MG63 (cell line): ENCODE data around the gene SKI. TPM values are rescaled to one million over a fixed set of nuclear protein-coding genes. Genes with fewer than 3 reads are reported as not detected.
"Not testable (repeated sequence)": the region's sequence is repeated elsewhere in the genome, so short reads cannot be mapped to it uniquely, and the experiment has no call there.

Source experiments
- DNase-seq: peaks from one replicate; pipeline ENCODE4 v3.0.0-alpha.2; 2020
- H3K27me3 ChIP-seq: fragments of 250-450 bp; sonication (Bioruptor Pico); 2 replicates; pipeline ENCODE4 v1.5.1; 2020; ENCODE audit warnings: mild to moderate bottlenecking, moderate library complexity
- H3K36me3 ChIP-seq: fragments of 250-450 bp; sonication (Bioruptor Pico); 2 replicates; pipeline ENCODE4 v1.5.1; 2020; ENCODE audit warnings: mild to moderate bottlenecking, moderate library complexity
- H3K4me3 ChIP-seq: fragments of 250-450 bp; sonication (Bioruptor Pico); 2 replicates; pipeline ENCODE4 v1.5.1; 2020; ENCODE audit warnings: mild to moderate bottlenecking, moderate library complexity
- H3K9me3 ChIP-seq: fragments of 250-450 bp; sonication (Bioruptor Pico); 2 replicates; pipeline ENCODE4 v1.5.1; 2020; ENCODE audit warnings: mild to moderate bottlenecking, moderate library complexity
- total RNA-seq: library from RNA; depleted of rRNA; stranded (reverse); fragments of >200 nt; shearing (Covaris generic); gene quantifications from 2 replicates; pipeline ENCODE4 v1.2.3, GENCODE V29; 2014; ENCODE audit warnings: low replicate concordance

The SKI gene
- total RNA-seq, 1 experiment from 2014 or later = 9.2 TPM

GRCh38 chr1:2295526-2295925 is 67.4 kb downstream of the SKI start:
- Histone ChIP-seq H3K36me3 (peaks cover 19% of the 10 kb centered on the region), H3K4me3 (no peak overlapping the region), H3K9me3 (no peaks in the 10 kb centered on the region), H3K27me3 (no peaks in the 10 kb centered on the region)
- DNase-seq = no peak

GRCh38 chr1:2296211-2296610 is 68.1 kb downstream of the SKI start:
- H3K36me3 ChIP-seq = peaks cover 19% of the 10 kb centered on the region
- H3K4me3 ChIP-seq, H3K9me3 ChIP-seq, DNase-seq, H3K27me3 ChIP-seq: not testable (repeated sequence)

GRCh38 chr1:2296614-2297013 is 68.5 kb downstream of the SKI start:
- Histone ChIP-seq H3K4me3 (no peak overlapping the region), H3K36me3 (peaks cover 18% of the 10 kb centered on the region), H3K27me3 (no peaks in the 10 kb centered on the region), H3K9me3 (no peaks in the 10 kb centered on the region)
- no peak for DNase-seq

- no peak for DNase-seq
- Histone ChIP-seq H3K27me3 (no peaks in the 10 kb centered on the region), H3K36me3 (peaks cover 13% of the 10 kb centered on the region), H3K9me3 (no peaks in the 10 kb centered on the region), H3K4me3 (no peak overlapping the region)
Observed at GRCh38 chr1:2297246-2298011, 69.3 kb downstream of the SKI start.

- DNase-seq = no peak
- peaks cover 13% of the 10 kb centered on the region for H3K36me3 ChIP-seq
- H3K9me3 ChIP-seq = no peaks in the 10 kb centered on the region
- H3K4me3 ChIP-seq = no peak overlapping the region
- no peaks in the 10 kb centered on the region for H3K27me3 ChIP-seq
Observed at GRCh38 chr1:2298685-2299084, 70.6 kb downstream of the SKI start.

- Histone ChIP-seq H3K27me3 (no peaks in the 10 kb centered on the region), H3K4me3 (no peak overlapping the region), H3K9me3 (no peaks in the 10 kb centered on the region), H3K36me3 (peaks cover 13% of the 10 kb centered on the region)
- DNase-seq = no peak
Observed at GRCh38 chr1:2299131-2299627, 71.1 kb downstream of the SKI start.

- H3K4me3 ChIP-seq = no peak overlapping the region
- DNase-seq = no peak
- H3K27me3 ChIP-seq = no peaks in the 10 kb centered on the region
- peaks cover 17% of the 10 kb centered on the region for H3K36me3 ChIP-seq
- no peaks in the 10 kb centered on the region for H3K9me3 ChIP-seq
Observed at GRCh38 chr1:2300004-2300771, 72.1 kb downstream of the SKI start.

- no peak for DNase-seq
- Histone ChIP-seq H3K27me3 (no peaks in the 10 kb centered on the region), H3K36me3 (peaks cover 18% of the 10 kb centered on the region), H3K9me3 (no peaks in the 10 kb centered on the region), H3K4me3 (no peak overlapping the region)
Observed at GRCh38 chr1:2300851-2301606, 72.9 kb downstream of the SKI start.

GRCh38 chr1:2301607-2302291 is 73.6 kb downstream of the SKI start:
- H3K9me3 ChIP-seq = no peaks in the 10 kb centered on the region
- no peak for DNase-seq
- no peak overlapping the region for H3K4me3 ChIP-seq
- H3K27me3 ChIP-seq = no peaks in the 10 kb centered on the region
- H3K36me3 ChIP-seq = peaks cover 13% of the 10 kb centered on the region

- H3K36me3 ChIP-seq = peaks cover 14% of the 10 kb centered on the region
- H3K9me3 ChIP-seq = no peaks in the 10 kb centered on the region
- no peak overlapping the region for H3K4me3 ChIP-seq
- DNase-seq = no peak
- H3K27me3 ChIP-seq = no peaks in the 10 kb centered on the region
Observed at GRCh38 chr1:2302292-2302925, 74.3 kb downstream of the SKI start.

GRCh38 chr1:2303016-2303775 is 75.1 kb downstream of the SKI start:
- no peak overlapping the region for H3K4me3 ChIP-seq
- no peaks in the 10 kb centered on the region for H3K9me3 ChIP-seq
- no peak for DNase-seq
- peaks cover 18% of the 10 kb centered on the region for H3K36me3 ChIP-seq
- no peaks in the 10 kb centered on the region for H3K27me3 ChIP-seq

GRCh38 chr1:2303781-2304180 is 75.7 kb downstream of the SKI start:
- H3K27me3 ChIP-seq = no peaks in the 10 kb centered on the region
- no peak for DNase-seq
- H3K36me3 ChIP-seq = peaks cover 19% of the 10 kb centered on the region
- H3K9me3 ChIP-seq = no peaks in the 10 kb centered on the region
- no peak overlapping the region for H3K4me3 ChIP-seq

- Histone ChIP-seq H3K9me3 (no peaks in the 10 kb centered on the region), H3K36me3 (peaks cover 24% of the 10 kb centered on the region), H3K27me3 (no peaks in the 10 kb centered on the region), H3K4me3 (no peak overlapping the region)
- DNase-seq = no peak
Observed at GRCh38 chr1:2304282-2304681, 76.2 kb downstream of the SKI start.

- Histone ChIP-seq H3K36me3 (peaks cover 26% of the 10 kb centered on the region), H3K27me3 (no peaks in the 10 kb centered on the region), H3K4me3 (no peak overlapping the region), H3K9me3 (no peaks in the 10 kb centered on the region)
- DNase-seq = no peak
Observed at GRCh38 chr1:2304921-2305681, 77.0 kb downstream of the SKI start.
